GM19238 (cell line): ENCODE results near the gene SNIP1.
"Not testable (repeated sequence)": the region's sequence is repeated elsewhere in the genome, so short reads cannot be mapped to it uniquely, and the experiment has no call there.

Experiments
- DNase-seq: peaks from one replicate; pipeline ENCODE4 v3.0.0; 2011; ENCODE audit warnings: low spot score; ENCODE audit not compliant: insufficient read length

SNIP1 gene, protein sequence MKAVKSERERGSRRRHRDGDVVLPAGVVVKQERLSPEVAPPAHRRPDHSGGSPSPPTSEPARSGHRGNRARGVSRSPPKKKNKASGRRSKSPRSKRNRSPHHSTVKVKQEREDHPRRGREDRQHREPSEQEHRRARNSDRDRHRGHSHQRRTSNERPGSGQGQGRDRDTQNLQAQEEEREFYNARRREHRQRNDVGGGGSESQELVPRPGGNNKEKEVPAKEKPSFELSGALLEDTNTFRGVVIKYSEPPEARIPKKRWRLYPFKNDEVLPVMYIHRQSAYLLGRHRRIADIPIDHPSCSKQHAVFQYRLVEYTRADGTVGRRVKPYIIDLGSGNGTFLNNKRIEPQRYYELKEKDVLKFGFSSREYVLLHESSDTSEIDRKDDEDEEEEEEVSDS

DNA sequence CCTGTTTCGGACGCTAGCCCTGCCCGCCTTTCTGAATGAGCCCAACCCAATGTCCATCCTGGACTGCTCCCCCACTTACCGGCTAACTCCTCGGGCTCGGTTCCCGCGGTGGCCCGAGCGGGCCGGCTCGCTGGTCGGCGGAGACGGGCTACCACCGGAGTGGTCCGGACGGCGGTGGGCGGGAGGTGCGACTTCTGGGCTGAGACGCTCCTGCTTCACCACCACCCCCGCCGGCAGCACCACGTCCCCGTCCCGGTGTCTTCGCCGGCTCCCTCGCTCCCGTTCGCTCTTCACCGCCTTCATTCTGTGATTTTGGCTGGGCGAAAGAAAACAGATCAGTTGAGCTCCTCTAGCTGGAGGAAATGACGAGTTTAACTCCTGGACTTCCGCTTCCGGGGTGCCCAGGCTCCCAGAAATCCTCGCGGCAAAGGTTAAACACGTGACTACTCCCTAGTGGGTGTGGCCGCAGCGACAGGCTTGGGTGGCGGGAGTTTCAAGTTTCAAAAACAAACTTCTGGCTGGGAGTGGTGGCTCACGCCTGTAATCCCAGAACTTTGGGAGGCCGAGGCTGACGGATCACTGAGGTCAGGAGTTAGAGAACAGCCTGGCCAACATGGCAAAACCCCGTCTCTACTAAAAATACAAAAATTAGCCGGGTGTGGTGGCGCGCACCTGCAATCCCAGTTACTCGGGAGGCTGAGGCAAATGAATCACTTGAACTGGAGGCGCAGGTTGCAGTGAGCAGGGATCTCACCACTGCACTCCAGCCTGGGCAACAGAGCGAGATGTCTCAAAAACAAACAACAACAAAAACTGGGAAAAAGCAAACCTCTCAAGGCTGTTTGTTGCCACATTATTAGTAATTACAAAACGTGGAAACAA, at the start of gene SNIP1:
TSS of gene SNIP1 (minus strand) at position 367 of the 882 bp plus-strand sequence. CDS start at position 303, 64 bp downstream.
- DNase-seq, result peak; percentile 95

DNA sequence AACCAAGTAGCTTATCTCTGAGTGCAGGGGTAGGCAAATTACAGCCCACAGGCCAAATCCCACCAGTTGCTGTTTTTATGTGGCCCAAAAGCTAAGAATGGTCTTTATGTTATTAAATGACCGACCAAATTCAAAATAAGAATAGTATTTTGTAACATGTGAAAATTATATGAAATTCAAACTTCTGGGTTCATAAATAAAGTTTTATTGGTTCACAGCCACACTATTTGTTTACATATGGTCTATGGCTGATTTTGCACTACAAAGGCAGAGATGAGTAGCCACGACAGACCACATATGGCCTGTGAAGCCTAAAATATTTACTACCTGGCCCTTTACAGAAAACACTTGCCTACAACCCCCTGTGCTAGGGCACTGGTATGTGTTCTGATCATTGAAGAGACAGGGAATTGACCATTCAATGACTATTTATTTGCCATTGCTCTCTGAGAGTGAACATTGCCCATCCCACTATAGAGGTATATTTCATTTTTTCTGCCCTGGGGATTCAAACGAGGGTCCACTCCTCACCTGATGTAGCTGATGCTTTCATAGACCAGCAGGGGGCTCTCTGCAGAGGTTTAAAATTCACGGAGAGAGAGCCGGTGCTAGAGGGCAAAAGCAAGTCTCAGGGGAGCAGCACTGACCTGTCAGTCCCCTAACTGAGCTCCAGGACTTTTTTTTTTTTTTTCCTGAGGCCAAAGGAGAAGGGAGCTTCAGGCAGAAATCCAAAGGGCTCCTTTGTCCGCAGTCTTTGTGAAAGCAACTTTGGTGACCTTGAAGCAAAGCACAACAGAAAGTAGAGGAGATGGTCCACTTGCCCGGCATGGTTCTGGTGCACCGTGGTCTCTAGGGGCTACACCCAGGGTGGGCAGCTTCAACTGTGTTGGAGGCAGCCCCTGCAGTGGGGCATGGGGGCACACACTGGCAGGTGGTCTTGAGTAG, 48.9 kb upstream of the SNIP1 start:
- DNase-seq, result peak; percentile 44

DNA sequence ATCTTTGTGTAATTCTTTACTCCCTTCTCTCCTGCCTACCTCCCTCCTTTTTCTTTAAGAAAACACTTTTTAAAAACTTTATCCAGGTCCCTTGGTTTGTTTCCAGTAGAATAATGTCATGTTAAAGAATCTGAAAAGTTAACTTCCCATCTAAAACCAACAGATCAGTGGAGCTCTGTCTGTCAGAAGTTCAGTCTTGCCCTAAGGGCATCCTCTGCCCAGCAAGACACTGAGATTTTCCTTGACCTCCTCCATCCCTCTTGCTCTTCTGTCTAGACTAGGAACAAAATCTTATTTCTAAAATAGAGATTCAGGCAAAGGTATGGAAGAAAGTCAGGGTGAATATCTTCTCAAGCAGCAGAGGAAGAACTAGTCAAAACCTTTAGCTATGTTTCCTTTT, 47.3 kb upstream of the SNIP1 start:
- no peak for DNase-seq

DNA sequence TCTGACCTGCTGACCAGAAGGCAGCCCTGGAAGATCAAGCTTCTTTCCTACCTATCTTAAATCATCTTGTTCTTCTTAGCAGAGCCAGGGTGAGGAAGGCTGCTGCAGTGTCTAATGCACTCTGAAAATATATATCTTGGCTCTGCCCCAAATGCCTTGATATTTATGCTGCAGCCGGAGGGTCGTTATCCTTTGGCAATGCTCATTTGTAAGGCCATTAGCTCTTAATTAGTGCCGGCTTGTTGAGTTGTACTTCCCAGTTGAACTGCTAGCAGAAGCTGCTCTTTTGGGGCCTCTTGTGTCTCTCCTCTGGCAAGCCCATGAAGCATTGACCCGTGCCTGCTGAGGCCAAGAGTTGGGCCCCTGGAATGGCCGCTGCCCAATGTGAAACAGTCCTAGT, 45.8 kb upstream of the SNIP1 start:
- DNase-seq, result no peak

DNA sequence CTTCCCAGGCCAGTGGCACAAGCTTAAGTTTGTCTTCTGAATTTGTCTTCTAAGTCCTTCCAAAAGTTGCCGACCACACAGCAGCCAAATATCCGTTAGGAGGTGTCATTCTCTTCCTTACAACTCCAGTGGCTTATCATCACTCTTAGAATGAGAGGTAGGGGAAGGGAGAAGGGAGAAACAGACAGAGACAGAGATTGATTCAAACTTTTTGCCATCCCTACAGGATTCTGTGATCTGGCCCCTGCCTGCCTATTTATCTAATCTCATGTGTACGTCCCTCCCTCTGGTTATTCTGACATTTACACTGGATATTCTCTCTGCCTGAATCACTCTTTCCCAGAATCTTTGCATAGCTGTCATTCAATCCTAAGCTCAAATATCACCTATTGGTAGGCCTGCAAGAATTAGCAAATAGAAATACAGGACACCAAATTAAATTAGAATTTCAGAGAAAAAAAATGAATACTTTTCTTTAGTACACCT, 42.1 kb upstream of the SNIP1 start:
- DNase-seq, result no peak

DNA sequence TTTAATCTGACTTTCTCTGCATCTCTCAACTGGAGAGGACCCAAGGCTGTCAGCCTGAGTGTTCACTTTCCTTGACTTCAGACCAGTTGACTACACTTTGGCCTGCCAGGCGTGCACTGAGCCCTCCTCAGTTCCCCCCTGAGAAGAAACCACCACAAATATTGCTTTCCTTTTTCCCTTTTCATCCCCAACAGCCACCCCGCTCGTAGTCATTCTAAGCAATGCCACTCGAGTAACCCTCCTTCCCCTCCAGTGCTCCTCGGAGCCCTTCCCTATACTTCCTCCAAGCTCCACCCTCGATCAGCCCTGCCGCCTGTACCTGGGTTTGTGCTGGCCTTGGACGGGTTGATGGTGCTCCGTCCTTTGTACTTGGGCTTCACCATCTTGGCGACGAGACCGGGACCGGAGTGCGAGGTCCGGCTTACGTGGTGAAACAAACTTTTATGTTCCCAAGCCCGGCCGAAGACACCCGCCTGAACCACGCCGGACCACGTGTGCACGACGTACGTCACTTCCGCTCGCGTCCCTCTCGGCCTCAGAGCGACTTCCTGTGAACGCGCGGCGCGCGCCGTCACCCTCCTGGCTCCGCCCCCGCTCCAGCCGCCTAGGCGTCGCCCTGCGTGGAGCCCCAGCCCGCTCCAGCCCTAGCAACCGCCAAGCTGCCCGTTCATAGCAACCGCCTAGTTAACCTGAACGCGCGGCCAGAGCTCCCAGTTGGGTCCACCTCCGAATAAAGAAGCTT, 41.5 kb upstream of the SNIP1 start, which contains the start of gene GNL2:
TSS of gene GNL2 (minus strand) at position 498 of the 742 bp plus-strand sequence. CDS start at position 383, 115 bp downstream.
- DNase-seq, result peak; percentile 98

DNA sequence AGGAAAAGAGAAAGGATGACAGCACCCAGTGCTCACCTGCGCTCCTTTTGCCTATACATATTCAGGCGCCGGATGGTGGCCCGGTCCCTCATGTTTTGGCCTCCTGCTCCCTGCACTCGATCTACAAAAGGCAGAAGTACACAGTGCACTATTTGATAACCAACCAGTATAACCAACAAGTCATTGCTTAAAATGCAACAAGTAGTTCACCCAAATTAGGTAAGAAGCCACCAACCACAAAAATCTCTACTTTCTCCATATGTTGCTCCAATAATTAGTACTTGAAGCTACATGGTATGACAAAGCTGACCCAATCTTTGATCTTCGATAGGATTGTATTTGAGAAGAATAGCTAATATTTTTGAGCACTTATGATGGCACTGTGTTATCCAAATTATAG, 39.6 kb upstream of the SNIP1 start:
- DNase-seq, result no peak

DNA sequence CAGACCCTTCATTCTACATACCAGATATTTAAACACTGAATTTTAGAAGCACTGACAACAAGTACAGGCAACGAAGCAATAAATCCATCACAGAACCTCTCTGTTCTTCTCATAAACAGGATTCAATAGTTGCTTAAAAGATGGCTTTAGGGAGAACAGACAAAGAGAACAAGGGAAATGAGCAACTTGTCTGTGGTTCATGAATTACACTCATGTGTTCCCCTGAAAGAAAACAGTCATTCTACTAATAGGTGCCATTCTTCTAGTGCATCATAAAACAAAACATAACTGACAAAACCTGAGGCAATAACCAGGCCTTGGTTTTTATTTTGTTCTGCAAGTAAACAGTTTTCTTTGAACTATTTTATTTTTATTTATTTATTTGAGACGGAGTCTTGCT, 34.8 kb upstream of the SNIP1 start:
- DNase-seq, result no peak

DNA sequence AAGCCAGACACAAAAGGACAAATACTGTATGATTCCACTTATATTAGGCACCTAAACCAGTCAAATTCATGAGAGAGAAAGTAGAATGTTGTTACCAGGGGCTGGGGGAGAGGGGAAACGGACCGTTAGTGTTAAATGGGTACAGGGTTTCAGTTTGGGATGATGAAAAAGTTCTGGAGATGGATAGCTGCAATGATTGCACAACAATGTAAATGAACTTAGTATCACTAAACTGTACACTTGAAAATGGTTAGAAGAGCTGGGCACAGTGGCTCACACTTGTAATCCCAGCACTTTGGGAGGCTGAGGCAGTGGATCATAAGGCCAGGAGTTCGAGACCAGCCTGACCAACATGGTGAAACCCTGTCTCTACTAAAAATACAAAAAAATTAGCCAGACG, 30.5 kb upstream of the SNIP1 start:
- DNase-seq, result not testable (repeated sequence)

DNA sequence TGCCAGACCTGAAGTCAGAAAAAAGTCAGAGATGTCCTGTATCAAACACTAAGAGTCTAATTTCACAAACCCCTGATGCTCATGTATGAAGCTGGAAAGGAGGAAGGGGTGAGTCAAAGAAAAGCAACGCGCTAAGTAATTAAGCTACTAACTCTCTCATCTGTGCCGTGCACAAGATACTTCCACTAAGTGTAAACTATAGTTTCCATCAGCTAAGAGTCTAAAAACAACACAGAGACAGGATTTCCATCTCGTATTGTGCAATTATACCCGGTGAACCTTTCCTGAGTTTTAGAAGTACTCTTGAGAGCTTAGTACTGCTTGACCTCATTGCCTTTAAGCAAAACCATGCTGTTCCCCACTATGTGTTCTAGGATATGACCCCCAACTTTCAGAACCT, 21.6 kb upstream of the SNIP1 start:
- DNase-seq, result no peak

DNA sequence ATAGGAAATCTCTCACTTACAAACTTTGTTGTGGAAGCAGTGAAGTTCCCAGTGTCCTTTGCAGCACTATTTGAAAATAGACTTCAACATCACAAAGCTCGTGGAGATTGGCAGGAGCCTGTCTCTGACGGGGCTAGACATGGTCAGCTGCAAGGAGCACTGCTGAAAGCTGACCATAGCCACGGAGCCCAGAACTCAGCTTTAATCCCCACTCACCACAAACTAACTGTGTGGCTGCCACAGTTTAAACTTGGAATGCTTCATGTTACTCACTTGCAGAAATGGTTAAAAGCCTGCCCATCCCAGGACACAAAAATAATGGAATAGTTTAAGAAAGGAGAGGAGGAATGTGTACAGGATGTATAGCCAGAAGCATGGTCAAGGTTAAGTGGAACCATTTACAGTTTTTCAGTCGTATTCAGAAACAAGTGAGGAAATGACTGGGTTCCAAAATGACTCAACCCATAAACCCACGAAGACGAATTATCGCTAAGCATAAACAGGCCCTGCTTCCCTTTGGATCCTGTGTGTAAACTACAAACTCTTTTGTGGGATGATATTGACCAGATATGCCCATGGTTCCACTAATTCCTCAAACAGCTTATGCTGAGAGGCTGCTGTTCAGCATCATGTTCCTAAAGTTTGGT, 20.9 kb upstream of the SNIP1 start:
- DNase-seq, result no peak

DNA sequence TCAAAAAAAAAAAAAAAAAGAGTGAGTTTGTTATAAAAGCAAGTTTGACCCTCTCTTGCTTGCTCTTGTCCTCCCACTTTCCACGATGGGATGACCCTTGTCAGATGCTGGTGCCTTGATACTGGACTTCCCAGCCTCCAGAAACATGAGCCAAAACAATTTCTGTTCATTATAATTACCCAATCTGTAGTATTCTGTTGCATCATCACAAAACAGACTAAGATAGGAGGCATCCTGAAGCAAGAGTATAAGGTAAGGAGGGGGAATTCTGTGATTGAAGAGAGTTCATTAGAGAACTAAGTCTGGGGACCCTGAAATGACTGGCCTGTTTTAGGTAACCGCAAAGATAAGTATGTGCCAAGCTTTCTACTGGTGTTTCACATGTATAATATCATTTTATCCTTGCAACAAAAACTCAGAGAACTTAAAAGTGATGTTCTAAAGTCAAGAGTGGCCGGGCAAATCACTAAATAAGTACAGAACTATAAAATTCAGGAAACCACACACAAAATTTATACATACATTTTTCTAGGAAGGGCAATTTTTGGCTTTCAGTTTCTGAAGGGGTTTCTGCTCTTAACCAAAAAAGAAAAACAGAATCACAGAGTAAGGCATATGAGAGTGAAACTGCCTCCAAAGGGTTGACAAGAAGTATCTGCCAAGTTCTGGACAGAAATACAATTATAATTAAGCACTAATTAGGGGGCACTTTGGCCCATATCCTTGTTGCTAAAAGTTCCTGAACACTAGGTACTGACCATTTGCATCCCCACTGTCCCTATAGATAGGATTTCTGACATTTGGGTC, 16.6 kb upstream of the SNIP1 start:
- no peak for DNase-seq

DNA sequence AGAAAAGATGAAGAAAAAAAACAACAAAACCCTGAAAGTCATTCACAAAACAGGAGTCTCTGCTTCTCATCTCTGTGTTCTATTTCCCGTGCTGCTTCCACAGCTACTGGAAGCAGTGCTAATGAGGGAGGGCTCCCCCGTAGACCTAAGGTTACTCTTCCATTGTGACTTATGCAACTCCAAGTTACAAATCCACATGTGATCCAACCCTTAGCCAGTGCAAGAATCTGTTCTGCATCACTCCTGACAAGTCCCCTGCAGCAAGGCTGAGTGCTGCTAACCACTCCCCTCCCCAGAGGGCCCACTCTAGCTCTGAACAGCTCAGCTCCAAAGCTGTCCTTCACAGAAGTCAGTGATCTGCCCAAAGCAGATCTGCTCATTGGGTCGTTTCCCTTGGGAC, 12.9 kb upstream of the SNIP1 start:
- DNase-seq, result no peak

DNA sequence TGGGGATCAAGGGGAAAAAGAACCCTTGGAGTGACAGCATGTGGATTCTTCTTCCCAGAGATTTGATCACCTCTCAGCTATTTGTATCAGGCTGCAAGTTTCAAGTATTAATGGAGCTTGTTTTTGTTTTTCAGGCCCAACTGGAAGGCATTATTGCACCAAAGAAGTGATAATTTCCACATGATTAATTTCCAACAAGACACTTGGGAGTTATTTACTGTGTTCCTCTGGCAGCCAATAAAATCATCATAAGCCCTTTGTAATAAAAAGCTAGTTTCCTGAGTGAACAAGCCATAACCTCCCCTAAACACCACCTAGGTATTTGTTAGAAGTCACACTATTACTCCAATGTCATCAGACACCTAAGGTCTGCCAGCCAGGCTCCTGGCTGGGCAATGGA, 10.8 kb upstream of the SNIP1 start:
- no peak for DNase-seq

DNA sequence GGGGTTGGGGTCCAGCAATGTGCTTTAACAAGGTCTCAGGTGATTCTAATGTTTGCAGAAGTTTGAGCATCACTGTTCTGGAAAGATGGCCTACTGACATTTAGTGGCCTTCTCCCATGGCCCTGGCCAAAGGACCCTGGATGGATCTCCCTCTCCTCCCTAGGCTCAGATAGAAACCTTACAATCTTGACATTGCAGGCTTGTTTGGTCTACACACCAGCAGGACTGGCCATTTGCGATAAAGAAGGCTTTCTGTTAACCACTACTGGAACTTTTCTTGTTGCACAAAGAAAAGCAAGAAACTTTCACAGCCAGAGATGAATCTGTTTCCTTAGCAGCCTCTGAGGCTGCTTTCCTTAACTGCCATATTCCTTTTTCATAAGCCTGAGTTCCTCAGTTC, 8.9 kb upstream of the SNIP1 start:
- no peak for DNase-seq

DNA sequence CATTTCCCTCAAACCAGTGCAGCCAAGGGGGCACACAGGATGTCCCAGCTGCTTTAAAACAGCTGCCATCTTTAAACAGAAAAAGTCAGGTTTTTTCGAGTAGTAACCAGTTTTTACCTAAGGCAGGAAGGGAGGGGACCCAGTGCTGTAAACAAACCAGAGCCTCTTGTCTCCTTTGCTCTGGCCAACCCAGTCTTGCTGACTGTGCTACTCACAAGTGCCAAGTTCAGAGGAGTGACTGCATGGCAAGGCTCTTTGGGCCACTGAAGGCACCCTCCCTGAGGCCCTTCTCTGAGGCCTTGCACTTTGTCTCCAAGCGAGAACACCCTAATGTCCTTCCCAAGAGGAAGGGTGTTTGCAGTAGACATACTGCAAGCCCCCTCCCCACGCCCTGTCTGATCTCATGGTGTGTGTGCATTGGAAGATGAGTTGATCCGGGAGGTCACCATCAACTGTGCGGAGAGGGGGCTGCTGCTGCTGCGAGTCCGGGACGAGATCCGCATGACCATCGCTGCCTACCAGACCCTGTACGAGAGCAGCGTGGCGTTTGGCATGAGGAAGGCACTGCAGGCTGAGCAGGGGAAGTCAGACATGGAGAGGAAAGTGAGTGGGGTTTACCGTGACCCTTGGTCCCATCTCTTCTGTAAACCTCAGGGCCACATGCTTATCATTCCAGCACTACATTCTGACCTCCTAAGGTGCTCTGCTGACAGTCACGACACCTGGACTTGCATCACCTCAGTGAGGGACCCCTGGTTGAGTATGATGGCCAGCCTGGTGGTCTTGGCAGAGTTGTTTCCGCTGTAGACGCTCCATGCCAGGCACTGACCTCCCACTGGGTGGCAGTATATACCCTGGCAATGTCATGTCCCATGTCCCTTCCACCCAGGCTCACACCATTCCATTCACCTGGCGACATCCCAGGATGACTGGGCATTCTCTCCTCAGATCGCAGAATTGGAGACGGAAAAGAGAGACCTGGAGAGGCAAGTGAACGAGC, 7.3 kb upstream of the SNIP1 start:
- peak; percentile 34 for DNase-seq

DNA sequence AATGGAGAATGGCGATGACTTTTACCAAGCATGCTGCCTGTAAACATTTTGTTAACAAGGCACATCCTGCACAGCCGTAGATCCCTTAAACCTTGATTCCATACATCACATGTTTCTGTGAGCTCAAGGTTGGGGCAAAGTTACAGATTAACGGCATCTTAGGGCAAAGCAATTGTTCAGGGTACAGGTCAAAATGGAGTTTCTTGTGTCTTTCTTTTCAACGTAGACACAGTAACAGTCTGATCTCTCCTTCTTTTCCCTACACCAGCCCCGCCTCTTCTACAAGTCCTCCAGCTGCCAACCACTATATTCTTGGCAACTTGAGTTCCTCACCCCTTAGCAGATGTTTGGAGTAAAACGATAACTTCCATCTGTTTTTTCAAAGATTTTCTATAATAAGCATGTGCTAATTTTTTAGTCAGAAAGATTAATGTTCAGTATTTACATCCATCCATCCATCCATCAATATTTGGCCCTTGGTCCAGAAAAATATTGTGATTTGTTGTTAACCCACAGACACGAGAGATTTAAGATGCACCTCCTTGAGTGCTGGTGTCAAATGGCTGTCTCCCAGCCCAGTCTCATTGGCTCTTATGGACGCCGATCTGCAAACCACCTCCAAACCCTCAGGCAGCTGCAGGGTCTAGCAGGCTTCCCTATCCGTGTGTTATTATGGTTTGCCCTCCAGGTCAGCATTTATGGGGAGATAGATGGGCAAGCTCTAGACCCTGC, 6.5 kb upstream of the SNIP1 start:
- DNase-seq, result no peak
